Stimulated activated effector memory CD8-positive, alpha-beta T cell treated with anti-CD3 and anti-CD28 coated beads, Interleukin-12 subunit alpha, Interleukin-12 subunit beta, amount 100 ng/mL, for 72 hours (primary cell): ENCODE results near the gene ZBED1.
A peak's percentile ranks its signal among the peaks of the same experiment; 100 is the strongest.

Source experiments
- ATAC-seq: fragments of 150-1000 bp; cut with Tn5 transposase; 2 replicates; pipeline ENCODE4 v1.10.0; 2021
- DNase-seq, 2 donors: peaks; one replicate each; pipeline ENCODE4 v3.0.0; 2021 to 2022; ENCODE audit warnings: low spot score in 2 of 2
- H3K27ac Mint-ChIP-seq: one replicate; pipeline ENCODE4 v1.8.0; 2022; ENCODE audit warnings: mild to moderate bottlenecking, mixed read lengths
- H3K36me3 Mint-ChIP-seq: one replicate; pipeline ENCODE4 v1.8.0; 2022; ENCODE audit warnings: mild to moderate bottlenecking, mixed read lengths
- H3K4me1 Mint-ChIP-seq: one replicate; pipeline ENCODE4 v1.8.0; 2022; ENCODE audit warnings: mixed read lengths
- H3K4me3 Mint-ChIP-seq: one replicate; pipeline ENCODE4 v1.8.0; 2022; ENCODE audit warnings: mild to moderate bottlenecking, mixed read lengths
- H3K9me3 Mint-ChIP-seq: one replicate; pipeline ENCODE4 v1.8.0; 2022; ENCODE audit warnings: mixed read lengths

The ZBED1 gene

GRCh38 chrX:2446815-2447214, 54.0 kb downstream of the ZBED1 start:
- Mint-ChIP-seq H3K36me3 (no peaks in the 10 kb centered on the region), H3K4me3 (no peak overlapping the region), H3K27ac (no peak overlapping the region), H3K9me3 (no peaks in the 10 kb centered on the region), H3K4me1 (peaks cover 12% of the 10 kb centered on the region)
- ATAC-seq: no peak
- no peak for DNase-seq

DNA sequence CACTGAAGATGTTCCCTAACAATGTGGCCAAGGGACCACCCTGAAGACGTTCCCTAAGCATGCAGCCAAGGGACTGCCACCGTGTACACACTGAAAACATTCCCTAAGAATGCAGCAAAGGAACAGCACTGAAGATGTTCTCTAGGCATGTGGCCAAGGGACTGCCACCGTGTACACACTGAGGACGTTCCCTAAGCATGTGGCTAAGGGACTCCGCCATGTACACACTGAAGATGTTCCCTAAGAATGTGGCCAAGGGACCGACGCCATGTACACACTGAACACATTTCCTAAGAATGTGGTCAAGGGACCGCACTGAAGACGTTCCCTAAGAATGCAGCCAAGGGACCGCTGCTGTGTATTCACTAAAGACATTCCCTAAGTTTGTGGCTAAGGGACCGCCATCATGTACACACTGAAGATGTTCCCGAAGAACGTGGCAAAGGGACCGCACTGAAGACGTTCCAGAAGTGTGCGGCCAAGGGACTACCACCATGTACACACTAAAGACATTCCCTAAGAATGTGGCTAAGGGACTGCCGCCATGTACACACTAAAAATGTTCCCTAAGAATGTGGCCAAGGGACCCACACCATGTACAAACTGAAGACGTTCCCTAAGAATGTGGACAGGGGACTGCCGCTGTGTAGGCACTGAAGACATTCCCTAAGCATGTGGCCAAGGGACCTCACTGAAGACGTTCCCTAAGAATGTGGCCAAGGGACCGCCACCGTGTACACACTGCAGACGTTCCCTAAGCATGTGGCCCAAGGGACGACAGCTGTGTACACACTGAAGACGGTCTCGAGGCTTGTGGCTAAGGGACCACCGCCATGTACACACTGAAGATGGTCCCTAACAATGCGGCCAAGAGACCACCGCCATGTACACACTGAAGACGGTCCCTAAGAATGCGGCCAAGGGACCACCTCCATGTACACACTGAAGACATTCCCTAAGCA, 54.8 kb downstream of the ZBED1 start:
- ATAC-seq (no peak), DNase-seq (no peak)
- Mint-ChIP-seq H3K4me3 (no peak overlapping the region), H3K4me1 (peaks cover 6% of the 10 kb centered on the region), H3K36me3 (no peaks in the 10 kb centered on the region), H3K27ac (no peak overlapping the region), H3K9me3 (no peaks in the 10 kb centered on the region)

DNA sequence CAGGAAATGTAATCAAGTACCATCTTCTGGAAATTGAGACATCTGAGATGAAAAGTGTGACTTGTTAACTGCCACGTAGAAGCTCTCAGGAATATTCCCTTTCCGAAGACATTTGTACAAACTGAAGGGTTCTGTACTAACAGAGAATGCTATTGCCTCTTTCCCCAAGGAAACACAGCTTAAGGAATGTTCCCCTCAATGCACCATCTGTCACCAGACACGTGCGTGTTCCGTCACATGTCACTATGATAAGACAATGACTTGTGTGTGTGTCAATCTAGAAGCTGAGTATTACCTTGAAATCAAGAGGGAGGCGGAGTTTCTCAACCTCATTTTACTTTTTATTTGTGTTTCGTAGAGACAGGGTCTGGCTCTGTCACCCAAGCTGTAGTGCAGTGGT, 58.1 kb downstream of the ZBED1 start:
- Mint-ChIP-seq H3K36me3 (peaks cover 6% of the 10 kb centered on the region), H3K4me3 (no peak overlapping the region), H3K9me3 (peaks cover 2% of the 10 kb centered on the region), H3K27ac (no peak overlapping the region), H3K4me1 (peaks cover 14% of the 10 kb centered on the region)
- no peak for DNase-seq
- no peak for ATAC-seq

DNA sequence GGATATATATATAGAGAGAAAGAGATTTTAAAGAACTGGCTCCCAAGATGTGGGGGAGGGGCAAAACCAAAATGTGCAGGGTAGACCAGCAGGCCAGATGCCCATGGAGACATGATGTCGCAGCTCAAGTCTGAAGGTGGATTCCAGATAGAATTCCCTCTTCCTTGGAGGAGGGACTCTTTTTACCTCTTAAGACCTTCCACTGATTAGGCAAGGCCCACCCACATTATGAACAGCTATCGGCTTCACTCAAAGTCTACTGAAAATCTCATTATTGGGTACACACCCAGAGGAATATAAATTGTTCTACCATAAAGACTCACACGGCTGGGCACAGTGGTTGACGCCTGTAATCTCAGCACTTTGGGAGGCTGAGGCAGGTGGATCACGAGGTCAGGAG, 59.3 kb downstream of the ZBED1 start:
- Mint-ChIP-seq H3K36me3 (peaks cover 6% of the 10 kb centered on the region), H3K27ac (peak overlapping the region; percentile 69), H3K9me3 (peaks cover 2% of the 10 kb centered on the region), H3K4me1 (peaks cover 14% of the 10 kb centered on the region), H3K4me3 (no peak overlapping the region)
- DNase-seq (no peak), ATAC-seq (no peak)

- Mint-ChIP-seq H3K36me3 (peaks cover 6% of the 10 kb centered on the region), H3K27ac (no peak overlapping the region)
- DNase-seq: no peak
Measured at GRCh38 chrX:2439613-2440012, 61.2 kb downstream of the ZBED1 start.

More at GRCh38 chrX:2439613-2440012, 61.2 kb downstream of the ZBED1 start:
- Mint-ChIP-seq H3K9me3 (peaks cover 2% of the 10 kb centered on the region), H3K4me1 (peaks cover 19% of the 10 kb centered on the region), H3K4me3 (no peak overlapping the region)
- ATAC-seq: no peak
